ENCODE measurements around the gene KIF3A. TPM values are rescaled to one million over a fixed set of nuclear protein-coding genes. Genes with fewer than 3 reads are reported as not detected.
A peak's percentile ranks its signal among the peaks of the same experiment; 100 is the strongest.
"Not testable (repeated sequence)": the region's sequence is repeated elsewhere in the genome, so short reads cannot be mapped to it uniquely, and the experiment has no call there.

KIF3A gene
- polyA plus RNA-seq, 4 donors: 11.3 to 27.4 (median 23.5) TPM

DNA sequence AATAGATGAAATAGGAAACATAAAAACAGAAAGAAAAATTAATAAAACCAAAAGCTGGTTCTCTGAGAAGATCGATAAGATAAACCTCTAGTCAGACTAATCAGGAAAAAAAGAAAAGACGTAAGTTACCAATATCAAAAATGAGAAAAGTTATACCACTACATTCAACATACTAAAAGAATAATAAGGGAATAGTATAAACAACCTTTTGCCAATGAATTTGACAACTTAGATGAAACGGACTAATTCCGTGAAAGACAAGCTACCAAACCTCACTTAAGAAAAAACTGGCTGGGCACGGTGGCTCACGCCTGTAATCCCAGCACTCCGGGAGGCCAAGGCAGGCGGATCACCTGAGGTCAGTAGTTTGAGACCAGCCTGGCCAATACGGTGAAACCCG lies 7.5 kb downstream of the KIF3A start:
- no peak for DNase-seq (ENCODE audit: low read depth in 4 of 4, low spot score in 3 of 4)

GRCh38 chr5:132725745-132726144 lies 11.6 kb downstream of the KIF3A start:
- no peak for DNase-seq (ENCODE audit: low read depth in 4 of 4, low spot score in 3 of 4)

- no peak for DNase-seq (ENCODE audit: low read depth in 4 of 4, low spot score in 3 of 4)
Observed at GRCh38 chr5:132718544-132719312, 18.6 kb downstream of the KIF3A start.

DNA sequence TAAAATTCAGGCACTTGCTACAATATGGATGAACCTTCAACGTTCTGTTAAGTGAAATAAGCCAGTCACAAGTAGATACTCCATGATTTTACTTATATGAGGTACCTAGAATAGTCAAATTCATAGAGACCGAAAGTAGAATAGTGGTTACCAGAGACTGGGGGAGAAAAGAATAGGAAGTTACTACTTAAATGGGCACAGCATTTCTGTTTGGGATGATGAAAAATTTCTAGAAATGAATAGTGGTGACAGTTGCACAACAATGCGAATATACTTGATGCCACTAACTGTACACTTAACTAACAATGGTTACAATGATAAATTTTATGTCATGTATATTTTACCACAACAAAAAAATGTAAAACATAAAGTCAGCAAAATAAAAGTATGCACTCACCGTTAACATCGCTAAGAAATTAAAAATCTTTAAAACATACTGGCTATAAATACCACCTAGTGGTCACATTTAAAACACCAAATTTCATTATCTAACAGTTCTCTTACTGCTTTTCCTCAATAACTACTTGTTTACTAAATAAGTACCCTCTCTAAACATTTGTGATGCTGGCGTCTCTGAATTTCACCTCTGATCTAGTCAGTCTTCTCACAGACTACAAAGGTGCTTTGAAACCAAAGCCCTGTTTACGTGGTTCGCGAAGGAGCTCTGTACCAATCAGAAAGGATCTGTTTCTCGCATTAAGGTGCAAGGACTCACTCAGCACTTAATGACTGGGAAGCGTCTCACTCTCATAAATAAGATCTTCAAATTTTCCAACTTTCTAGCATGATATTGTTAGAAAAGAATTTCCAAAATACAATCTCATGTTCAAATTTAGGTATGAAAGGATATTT lies 22.7 kb downstream of the KIF3A start:
- no peak for DNase-seq (ENCODE audit: low read depth in 4 of 4, low spot score in 3 of 4)

DNA sequence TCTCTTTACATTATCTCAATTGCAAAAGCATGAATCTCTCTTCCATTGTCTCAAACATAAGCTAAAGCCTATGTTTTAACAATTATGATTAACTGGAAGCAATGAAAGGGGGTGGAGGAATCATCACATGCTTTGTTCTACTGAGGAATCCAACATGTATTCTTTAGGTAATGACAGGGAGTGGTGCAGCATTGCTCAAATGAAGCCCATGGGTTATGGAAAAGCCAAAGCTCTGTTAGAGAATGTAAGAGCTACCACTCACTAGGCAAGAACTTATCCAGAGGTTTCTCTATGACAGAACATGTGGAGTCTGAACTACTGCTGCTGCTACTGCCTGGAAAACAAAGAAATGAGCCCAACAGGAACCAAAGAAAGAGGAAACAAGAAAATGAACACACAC lies 28.7 kb downstream of the KIF3A start:
- DNase-seq (ENCODE audit: low read depth in 4 of 4, low spot score in 3 of 4): no peak

GRCh38 chr5:132704875-132705274 lies 32.5 kb downstream of the KIF3A start:
- DNase-seq (ENCODE audit: low read depth in 4 of 4, low spot score in 3 of 4): no peak

DNA sequence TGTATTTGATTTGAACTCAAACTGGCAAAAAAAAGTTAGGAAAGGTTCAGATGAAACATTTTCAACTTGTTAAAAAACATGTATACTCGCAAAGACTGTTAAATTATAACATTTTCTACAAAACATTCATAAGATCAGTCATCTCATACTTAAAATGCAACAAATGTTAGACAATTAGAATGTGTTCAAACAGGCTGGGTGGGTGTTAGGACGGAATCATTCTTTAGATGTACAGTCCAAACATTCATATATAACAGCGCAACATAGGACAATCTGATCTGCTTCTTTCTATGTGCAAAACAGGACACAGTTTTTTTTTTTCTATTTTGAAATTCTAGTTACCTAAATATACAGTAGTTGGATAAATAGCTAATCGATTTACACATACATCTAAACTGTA lies 41.4 kb downstream of the KIF3A start:
- no peak for DNase-seq (ENCODE audit: low read depth in 4 of 4, low spot score in 3 of 4)

GRCh38 chr5:132692632-132692967 lies 44.7 kb downstream of the KIF3A start:
- no peak for DNase-seq (ENCODE audit: low read depth in 4 of 4, low spot score in 3 of 4)

DNA sequence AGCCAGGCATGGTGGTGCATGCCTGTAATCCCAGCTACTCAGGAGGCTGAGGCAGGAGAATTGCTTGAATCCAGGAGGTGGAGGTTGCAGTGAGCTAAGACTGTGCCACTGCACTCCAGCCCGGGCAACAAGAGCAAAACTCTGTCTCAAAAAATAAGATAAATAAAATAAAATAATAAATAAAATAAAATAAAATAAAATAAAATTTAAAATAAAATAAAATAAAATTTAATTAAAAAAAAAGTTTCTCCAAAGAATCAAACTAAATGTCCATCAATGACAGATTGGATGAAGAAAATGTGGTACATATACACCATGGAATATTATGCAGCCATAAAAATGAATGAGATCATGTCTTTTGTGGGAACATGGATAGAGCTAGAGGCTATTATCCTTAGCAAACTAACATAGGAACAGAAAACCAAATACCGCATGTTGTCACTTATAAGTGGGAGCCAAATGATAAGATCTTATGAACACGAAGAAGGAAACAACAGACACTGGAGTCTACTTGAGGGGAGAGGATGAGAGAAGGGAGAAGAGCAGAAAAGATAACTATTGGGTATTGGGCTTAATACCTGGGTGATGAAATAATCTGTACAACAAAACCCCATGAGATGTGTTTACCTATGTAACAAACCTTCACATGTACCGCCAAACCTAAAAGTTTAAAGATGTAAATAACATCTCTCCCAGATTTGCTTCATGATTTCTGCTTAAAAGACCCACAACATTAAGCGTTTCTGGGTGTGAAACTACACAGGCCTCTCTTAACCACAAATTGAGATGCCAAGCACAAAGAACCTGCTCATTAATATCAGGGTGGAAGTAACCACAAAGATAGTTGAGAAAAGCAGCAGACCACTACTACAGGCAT lies 45.4 kb downstream of the KIF3A start:
- DNase-seq (ENCODE audit: low read depth in 4 of 4, low spot score in 3 of 4): not testable (repeated sequence)

DNA sequence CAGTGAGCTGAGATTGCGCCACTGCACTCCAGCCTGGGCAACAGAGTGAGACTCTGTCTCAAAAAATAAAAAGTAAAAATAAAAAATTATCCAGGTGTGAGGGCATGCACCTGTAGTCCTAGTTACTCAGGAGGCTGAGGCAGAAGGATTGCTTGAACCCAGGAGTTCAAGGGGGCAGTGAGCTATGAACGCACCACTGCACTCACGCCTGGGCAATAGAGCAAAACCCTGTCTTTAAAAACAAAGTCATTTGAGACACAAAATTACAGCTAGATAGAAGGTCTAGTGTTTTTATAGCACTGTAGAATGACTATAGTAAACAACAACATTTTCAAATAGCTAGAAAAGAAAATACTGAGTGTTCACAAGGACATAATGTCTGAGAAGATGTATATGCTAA lies 47.2 kb downstream of the KIF3A start:
- no peak for DNase-seq (ENCODE audit: low read depth in 4 of 4, low spot score in 3 of 4)

DNA sequence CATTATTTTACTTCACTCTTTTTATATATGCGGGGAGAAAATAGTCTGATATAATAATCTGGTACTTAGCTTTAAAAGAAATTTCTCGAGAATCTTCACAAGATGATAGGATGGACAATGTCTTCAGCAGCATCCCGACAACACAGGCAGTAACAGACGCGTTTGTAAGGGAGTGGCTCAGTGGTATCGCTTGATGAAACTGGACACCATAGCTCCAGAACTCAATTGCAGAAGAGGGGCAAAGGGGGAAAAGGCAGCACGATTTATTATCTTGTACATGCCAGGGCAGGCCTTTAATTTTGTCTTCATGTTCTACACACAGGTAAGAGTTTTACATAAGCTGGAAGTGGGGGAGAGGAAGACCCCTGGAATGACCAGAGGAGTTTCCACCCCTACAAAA lies 47.8 kb downstream of the KIF3A start:
- peak in 1 of 4 donors; percentile 19 for DNase-seq (ENCODE audit: low read depth in 4 of 4, low spot score in 3 of 4)

DNA sequence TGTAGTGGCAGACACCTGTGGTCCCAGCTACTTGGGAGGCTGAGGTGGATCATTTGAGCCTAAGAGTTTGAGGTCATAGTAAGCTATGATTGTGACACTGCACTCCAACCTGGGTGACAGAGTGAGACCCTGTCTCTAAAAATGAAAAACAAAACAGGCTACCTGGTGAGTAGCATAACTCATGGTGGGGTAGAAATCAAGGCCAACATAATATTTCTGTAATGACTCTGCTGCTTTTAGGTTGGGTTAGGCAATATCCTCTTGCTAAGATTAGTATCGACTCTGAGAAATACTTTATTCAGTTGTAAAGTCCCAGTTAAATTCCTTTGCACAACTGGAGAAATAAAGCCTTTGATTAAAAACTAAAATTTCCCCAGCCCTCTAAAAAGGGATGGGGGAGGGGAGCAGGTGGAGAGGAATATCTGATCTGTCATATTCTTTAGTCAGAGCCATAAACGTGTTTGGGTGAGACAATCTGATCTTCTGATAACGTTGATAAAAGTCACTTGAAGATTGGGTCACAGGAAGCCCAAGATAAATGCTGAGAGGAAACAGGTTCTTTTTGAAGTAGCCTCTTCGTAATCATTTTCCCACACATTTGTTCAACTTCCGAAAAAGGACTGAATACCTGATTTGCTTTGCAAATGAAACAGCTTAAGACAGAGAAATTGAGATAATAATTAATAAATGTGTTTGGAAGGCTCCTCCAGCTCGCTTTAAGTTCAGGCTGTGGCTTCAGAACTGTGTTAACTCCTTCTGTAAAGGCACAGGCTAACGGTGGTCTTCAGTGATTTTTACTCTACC lies 48.6 kb downstream of the KIF3A start:
- DNase-seq (ENCODE audit: low read depth in 4 of 4, low spot score in 3 of 4): no peak

- no peak for DNase-seq (ENCODE audit: low read depth in 4 of 4, low spot score in 3 of 4)
Observed at GRCh38 chr5:132687995-132688394, 49.4 kb downstream of the KIF3A start.

DNA sequence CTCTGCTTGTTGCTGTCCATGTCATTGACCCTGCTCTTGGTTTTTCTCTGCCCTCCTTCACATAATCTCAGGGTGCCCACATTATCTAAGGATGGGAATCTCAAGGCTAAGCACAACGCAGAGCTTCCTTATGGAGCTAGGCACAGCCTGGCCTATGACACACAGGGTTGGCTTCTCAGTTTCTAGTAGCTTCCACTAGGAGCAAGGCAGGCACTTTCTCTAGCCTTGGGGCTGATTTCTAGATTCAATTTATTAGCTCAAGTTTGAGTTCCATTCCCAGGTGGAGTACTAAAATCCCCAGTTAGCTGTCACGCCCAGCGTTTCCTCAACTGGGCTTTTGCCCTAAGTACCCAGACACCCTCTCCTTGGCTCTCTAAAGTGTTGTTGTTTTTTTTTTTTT lies 51.2 kb downstream of the KIF3A start:
- no peak for DNase-seq (ENCODE audit: low read depth in 4 of 4, low spot score in 3 of 4)

- no peak for DNase-seq (ENCODE audit: low read depth in 4 of 4, low spot score in 3 of 4)
Observed at GRCh38 chr5:132684922-132685720, 52.2 kb downstream of the KIF3A start.

DNA sequence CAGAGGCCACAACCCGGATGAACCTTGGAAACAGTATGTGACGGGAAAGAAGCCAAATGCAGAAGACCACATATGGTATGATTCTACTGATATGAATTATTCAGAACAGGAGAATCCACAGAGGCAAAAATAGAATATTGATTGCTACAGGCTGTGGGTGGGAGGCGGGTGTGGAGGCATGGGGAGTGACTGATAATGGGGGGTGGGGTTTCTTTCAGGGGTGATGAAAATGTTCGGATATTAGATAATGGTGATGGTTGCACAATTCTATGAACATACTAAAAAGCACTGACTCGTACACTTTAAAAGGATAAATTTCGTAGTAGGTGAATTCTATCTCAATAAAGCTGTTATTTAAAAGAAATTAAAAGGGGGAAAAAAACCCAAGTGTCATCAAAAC lies 52.9 kb downstream of the KIF3A start:
- no peak for DNase-seq (ENCODE audit: low read depth in 4 of 4, low spot score in 3 of 4)

DNA sequence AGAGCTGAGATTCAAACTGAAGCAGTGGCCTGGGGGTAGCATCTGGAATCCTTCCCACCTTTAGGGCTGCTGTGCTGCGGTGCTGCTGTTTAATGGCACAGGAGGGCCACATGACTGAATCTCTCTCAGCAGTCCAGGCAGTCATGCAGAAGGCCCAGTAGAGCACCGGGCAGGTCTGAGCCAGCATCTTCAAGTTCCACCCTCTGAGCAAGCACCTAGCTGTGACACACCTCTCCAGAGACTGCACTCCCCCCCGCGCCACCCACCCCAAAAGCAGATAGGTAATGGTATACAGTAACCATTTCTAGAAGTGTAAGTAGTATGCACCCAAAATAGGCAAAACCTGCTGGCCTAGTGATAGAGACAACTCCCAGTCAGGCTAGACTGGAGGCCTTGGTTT lies 55.4 kb downstream of the KIF3A start:
- DNase-seq (ENCODE audit: low read depth in 4 of 4, low spot score in 3 of 4): no peak

GRCh38 chr5:132681476-132681831 lies 55.9 kb downstream of the KIF3A start:
- DNase-seq (ENCODE audit: low read depth in 4 of 4, low spot score in 3 of 4): no peak

DNA sequence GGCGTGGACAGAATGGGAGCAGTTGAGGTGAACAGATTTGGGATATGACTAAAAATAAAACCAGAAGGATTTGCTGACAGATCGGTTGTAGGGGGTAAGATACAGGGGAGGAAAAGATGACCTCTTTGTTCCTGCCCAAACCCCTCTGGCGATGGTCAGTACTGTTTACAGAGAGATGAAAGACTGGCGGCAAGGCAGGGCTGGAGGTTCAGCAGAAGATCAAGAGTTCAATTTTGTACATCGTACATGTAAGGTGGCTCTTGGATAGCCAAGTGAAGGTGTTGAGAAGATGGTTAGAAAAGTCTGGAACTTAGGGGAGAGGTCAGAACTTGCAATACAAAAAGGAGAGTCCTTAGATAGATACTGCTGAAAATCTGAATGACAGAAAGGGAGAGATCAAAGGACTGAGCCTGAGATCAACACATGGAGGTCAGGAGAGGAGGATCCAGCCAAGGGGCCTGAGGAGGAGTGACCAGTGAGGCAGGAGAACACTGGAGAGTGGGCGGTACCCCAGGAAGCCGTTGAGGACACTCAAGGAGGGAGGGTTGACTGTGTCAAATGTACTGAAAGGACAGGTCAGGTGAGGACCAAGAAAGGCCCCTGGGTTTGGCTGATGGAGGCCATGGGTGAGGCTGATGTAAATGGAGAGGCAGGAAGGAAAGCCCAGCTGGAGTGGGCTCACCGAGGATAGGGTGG lies 56.4 kb downstream of the KIF3A start:
- no peak for DNase-seq (ENCODE audit: low read depth in 4 of 4, low spot score in 3 of 4)

All from left renal pelvis (tissue), 4 donors.